ENCODE data around the gene SEMA3D.

Gene SEMA3D

DNA sequence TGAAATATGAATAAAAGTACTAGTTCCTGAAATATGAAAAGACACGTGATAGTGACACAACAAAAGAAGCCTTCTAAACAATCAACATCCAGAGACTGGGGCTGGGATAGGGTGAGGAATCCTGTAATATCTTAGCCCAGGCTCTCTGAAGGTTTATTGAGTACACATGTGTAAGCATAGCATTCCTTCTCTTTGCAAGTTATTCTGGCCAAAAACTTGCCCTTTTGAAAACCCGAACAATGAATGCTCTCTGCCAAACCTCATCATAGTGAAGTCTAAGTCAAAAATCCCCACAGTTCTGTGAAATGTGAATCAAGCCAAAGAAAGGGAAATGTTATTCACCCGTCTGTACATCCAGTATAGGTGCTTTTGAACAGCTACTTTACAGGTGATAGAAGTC is 11.6 kb downstream of the SEMA3D start:
- Histone ChIP-seq H4K8ac (ENCODE audit: low read depth, low read length) (no peak overlapping the region), H3K23ac (ENCODE audit: low read length) (no peak overlapping the region), H2BK5ac (ENCODE audit: low read length) (no peak overlapping the region), H3K27ac (ENCODE audit: low read depth, low read length) (no peak overlapping the region), H3K4me2 (ENCODE audit: low read length) (no peak overlapping the region), H4K5ac (ENCODE audit: low read length) (no peak overlapping the region), H3K79me2 (ENCODE audit: control insufficient read depth, insufficient read depth, low read length) (no peaks in the 10 kb centered on the region), H3K4me1 (ENCODE audit: control insufficient read depth, low read depth, low read length) (no peaks in the 10 kb centered on the region), H3K27me3 (ENCODE audit: insufficient read depth, low read length, poor library complexity) (no peaks in the 10 kb centered on the region), H2BK120ac (ENCODE audit: low read depth, low read length) (no peak overlapping the region), H3K56ac (ENCODE audit: low read length) (no peak overlapping the region), H2BK15ac (replicated peaks; ENCODE audit: low read depth) (no peak overlapping the region), H3K4ac (ENCODE audit: low read depth, low read length) (no peak overlapping the region), H3K9ac (ENCODE audit: low read length) (no peak overlapping the region), H3K36me3 (ENCODE audit: control insufficient read depth, insufficient read depth, low read length) (no peaks in the 10 kb centered on the region), H3K79me1 (ENCODE audit: low read length) (no peaks in the 10 kb centered on the region), H3K18ac (ENCODE audit: low read length) (no peak overlapping the region), H2AK5ac (ENCODE audit: low read length) (no peak overlapping the region), H3K4me3 (ENCODE audit: low read length) (no peak overlapping the region)
- no peak for DNase-seq
- WGBS (ENCODE audit: extremely low coverage, insufficient coverage, low lambda C conversion rate) = no CpG with 5 or more reads among the region's 3 CpGs

DNA sequence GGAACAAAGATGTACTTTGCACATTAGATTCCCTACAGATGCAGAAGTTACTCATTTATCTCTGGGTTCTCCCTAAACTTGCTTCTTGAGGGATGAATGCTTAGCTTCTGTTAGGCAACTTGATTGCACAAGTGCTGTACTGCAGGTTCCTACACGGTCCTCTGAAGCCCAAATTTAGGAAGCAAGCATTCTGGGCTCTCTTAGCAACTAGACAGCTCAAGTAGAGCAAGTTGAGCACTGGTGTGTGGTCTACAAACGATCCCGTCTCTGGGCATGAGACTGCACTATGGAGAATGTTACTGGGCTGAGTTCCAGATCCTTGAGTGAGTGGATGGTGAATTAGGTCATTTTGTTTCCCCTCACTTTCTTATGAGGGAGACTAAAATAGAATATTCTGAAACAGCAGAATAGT is 14.3 kb downstream of the SEMA3D start:
- no peak overlapping the region for H3K4ac ChIP-seq (ENCODE audit: low read depth, low read length)
- no peak overlapping the region for H2BK120ac ChIP-seq (ENCODE audit: low read depth, low read length)
- H3K23ac ChIP-seq (ENCODE audit: low read length) = no peak overlapping the region
- no peak overlapping the region for H3K18ac ChIP-seq (ENCODE audit: low read length)
- no peak overlapping the region for H3K9ac ChIP-seq (ENCODE audit: low read length)
- no peak for DNase-seq
- H4K8ac ChIP-seq (ENCODE audit: low read depth, low read length) = no peak overlapping the region
- H3K4me2 ChIP-seq (ENCODE audit: low read length) = no peak overlapping the region
- no peak overlapping the region for H3K56ac ChIP-seq (ENCODE audit: low read length)
- no peaks in the 10 kb centered on the region for H3K36me3 ChIP-seq (ENCODE audit: control insufficient read depth, insufficient read depth, low read length)
- H3K27ac ChIP-seq (ENCODE audit: low read depth, low read length) = no peak overlapping the region
- no peak overlapping the region for H2BK5ac ChIP-seq (ENCODE audit: low read length)
- no peaks in the 10 kb centered on the region for H3K79me1 ChIP-seq (ENCODE audit: low read length)
- no peaks in the 10 kb centered on the region for H3K4me1 ChIP-seq (ENCODE audit: control insufficient read depth, low read depth, low read length)
- H4K5ac ChIP-seq (ENCODE audit: low read length) = no peak overlapping the region
- no CpG with 5 or more reads among the region's 3 CpGs for WGBS (ENCODE audit: extremely low coverage, insufficient coverage, low lambda C conversion rate)
- no peaks in the 10 kb centered on the region for H3K79me2 ChIP-seq (ENCODE audit: control insufficient read depth, insufficient read depth, low read length)
- H2BK15ac ChIP-seq (replicated peaks; ENCODE audit: low read depth) = no peak overlapping the region
- no peak overlapping the region for H2AK5ac ChIP-seq (ENCODE audit: low read length)
- no peak overlapping the region for H3K4me3 ChIP-seq (ENCODE audit: low read length)
- no peaks in the 10 kb centered on the region for H3K27me3 ChIP-seq (ENCODE audit: insufficient read depth, low read length, poor library complexity)

DNA sequence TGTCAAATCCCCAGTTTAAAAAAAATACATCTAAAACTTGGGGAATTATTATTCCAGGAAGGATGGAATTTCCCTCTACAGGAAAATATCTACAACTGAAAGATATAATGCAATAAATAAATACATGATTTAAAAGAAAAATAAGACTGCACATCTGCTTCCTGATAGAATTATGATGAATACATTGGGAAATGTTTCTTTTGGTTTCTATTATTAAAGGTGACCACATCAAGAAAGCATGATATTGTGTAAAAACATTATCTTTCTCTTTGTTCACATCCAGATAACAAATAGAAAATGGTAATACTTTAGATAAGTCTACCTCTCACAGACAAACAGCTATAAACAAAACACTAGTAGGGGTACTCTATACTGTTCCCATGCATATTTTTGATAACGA is 19.2 kb downstream of the SEMA3D start:
- Histone ChIP-seq H3K4me2 (ENCODE audit: low read length) (no peak overlapping the region), H3K79me1 (ENCODE audit: low read length) (no peaks in the 10 kb centered on the region), H3K27ac (ENCODE audit: low read depth, low read length) (no peak overlapping the region), H3K4me3 (ENCODE audit: low read length) (no peak overlapping the region), H2BK5ac (ENCODE audit: low read length) (no peak overlapping the region), H3K4ac (ENCODE audit: low read depth, low read length) (no peak overlapping the region), H2BK15ac (replicated peaks; ENCODE audit: low read depth) (no peak overlapping the region), H2AK5ac (ENCODE audit: low read length) (no peak overlapping the region), H3K79me2 (ENCODE audit: control insufficient read depth, insufficient read depth, low read length) (no peaks in the 10 kb centered on the region), H3K9ac (ENCODE audit: low read length) (no peak overlapping the region), H3K4me1 (ENCODE audit: control insufficient read depth, low read depth, low read length) (no peaks in the 10 kb centered on the region), H3K18ac (ENCODE audit: low read length) (no peak overlapping the region), H3K27me3 (ENCODE audit: insufficient read depth, low read length, poor library complexity) (no peaks in the 10 kb centered on the region), H4K5ac (ENCODE audit: low read length) (no peak overlapping the region), H3K56ac (ENCODE audit: low read length) (no peak overlapping the region), H4K8ac (ENCODE audit: low read depth, low read length) (no peak overlapping the region), H3K23ac (ENCODE audit: low read length) (no peak overlapping the region), H2BK120ac (ENCODE audit: low read depth, low read length) (no peak overlapping the region), H3K36me3 (ENCODE audit: control insufficient read depth, insufficient read depth, low read length) (no peaks in the 10 kb centered on the region)
- WGBS (ENCODE audit: extremely low coverage, insufficient coverage, low lambda C conversion rate) = no CpG with 5 or more reads among the region's 1 CpG
- DNase-seq = no peak

DNA sequence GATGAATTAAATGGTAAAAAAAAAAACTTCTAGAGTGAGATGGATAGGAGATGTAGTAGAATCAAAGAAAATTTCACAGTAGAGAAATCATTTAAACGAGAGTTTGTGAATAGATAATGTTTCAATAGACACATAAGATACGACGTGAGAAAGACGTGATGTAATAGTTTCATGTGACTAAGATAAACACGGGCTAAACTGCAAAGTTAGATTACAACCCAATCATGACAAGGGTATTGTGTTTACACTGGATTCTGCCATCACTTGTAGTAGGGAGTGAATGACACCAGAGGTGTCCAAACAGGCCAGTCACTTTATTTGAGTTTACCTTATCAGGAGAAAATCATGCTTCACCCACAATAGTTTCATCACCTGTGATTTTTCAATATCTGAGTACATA is 21.6 kb downstream of the SEMA3D start:
- H3K27me3 ChIP-seq (ENCODE audit: insufficient read depth, low read length, poor library complexity) = no peaks in the 10 kb centered on the region
- H3K36me3 ChIP-seq (ENCODE audit: control insufficient read depth, insufficient read depth, low read length) = no peaks in the 10 kb centered on the region
- H2BK5ac ChIP-seq (ENCODE audit: low read length) = no peak overlapping the region
- no peaks in the 10 kb centered on the region for H3K4me1 ChIP-seq (ENCODE audit: control insufficient read depth, low read depth, low read length)
- no peak for DNase-seq
- H3K79me1 ChIP-seq (ENCODE audit: low read length) = no peaks in the 10 kb centered on the region
- H3K79me2 ChIP-seq (ENCODE audit: control insufficient read depth, insufficient read depth, low read length) = no peaks in the 10 kb centered on the region
- H2AK5ac ChIP-seq (ENCODE audit: low read length) = no peak overlapping the region
- H4K8ac ChIP-seq (ENCODE audit: low read depth, low read length) = no peak overlapping the region
- no peak overlapping the region for H2BK15ac ChIP-seq (replicated peaks; ENCODE audit: low read depth)
- H2BK120ac ChIP-seq (ENCODE audit: low read depth, low read length) = no peak overlapping the region
- H3K4me3 ChIP-seq (ENCODE audit: low read length) = no peak overlapping the region
- no peak overlapping the region for H3K56ac ChIP-seq (ENCODE audit: low read length)
- H3K4me2 ChIP-seq (ENCODE audit: low read length) = no peak overlapping the region
- H3K18ac ChIP-seq (ENCODE audit: low read length) = no peak overlapping the region
- 100% methylated on average over 4 of the region's 5 CpGs for WGBS (ENCODE audit: extremely low coverage, insufficient coverage, low lambda C conversion rate)
- H3K4ac ChIP-seq (ENCODE audit: low read depth, low read length) = no peak overlapping the region
- no peak overlapping the region for H3K23ac ChIP-seq (ENCODE audit: low read length)
- H4K5ac ChIP-seq (ENCODE audit: low read length) = no peak overlapping the region
- no peak overlapping the region for H3K9ac ChIP-seq (ENCODE audit: low read length)
- H3K27ac ChIP-seq (ENCODE audit: low read depth, low read length) = no peak overlapping the region

DNA sequence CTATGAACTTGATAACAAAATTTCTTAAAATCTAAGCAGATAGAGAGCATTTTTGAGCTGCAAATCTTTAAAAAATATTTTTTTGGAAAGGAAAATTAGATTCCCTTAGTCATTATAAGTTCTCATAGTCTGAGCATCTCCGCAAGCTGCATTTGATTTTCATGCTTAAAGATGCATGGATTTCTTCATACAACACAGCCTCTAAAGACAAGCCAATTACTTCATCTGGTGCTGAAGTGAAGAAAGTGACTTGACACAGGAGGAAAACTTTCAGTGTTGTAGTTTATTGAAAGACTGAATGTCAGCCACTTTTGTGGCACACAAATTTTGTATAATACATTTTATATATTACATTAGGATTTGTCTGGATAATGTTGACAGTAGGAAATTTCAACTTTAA is 22.5 kb downstream of the SEMA3D start:
- H2BK120ac ChIP-seq (ENCODE audit: low read depth, low read length) = no peak overlapping the region
- no peak overlapping the region for H3K18ac ChIP-seq (ENCODE audit: low read length)
- H3K27ac ChIP-seq (ENCODE audit: low read depth, low read length) = no peak overlapping the region
- no peaks in the 10 kb centered on the region for H3K4me1 ChIP-seq (ENCODE audit: control insufficient read depth, low read depth, low read length)
- H3K4me2 ChIP-seq (ENCODE audit: low read length) = no peak overlapping the region
- H3K9ac ChIP-seq (ENCODE audit: low read length) = no peak overlapping the region
- H2BK15ac ChIP-seq (replicated peaks; ENCODE audit: low read depth) = no peak overlapping the region
- no peak overlapping the region for H3K4ac ChIP-seq (ENCODE audit: low read depth, low read length)
- no peaks in the 10 kb centered on the region for H3K36me3 ChIP-seq (ENCODE audit: control insufficient read depth, insufficient read depth, low read length)
- no peak for DNase-seq
- no peak overlapping the region for H4K5ac ChIP-seq (ENCODE audit: low read length)
- WGBS (ENCODE audit: extremely low coverage, insufficient coverage, low lambda C conversion rate) = no CpG with 5 or more reads among the region's 1 CpG
- no peaks in the 10 kb centered on the region for H3K27me3 ChIP-seq (ENCODE audit: insufficient read depth, low read length, poor library complexity)
- no peak overlapping the region for H2AK5ac ChIP-seq (ENCODE audit: low read length)
- no peak overlapping the region for H3K23ac ChIP-seq (ENCODE audit: low read length)
- H3K56ac ChIP-seq (ENCODE audit: low read length) = no peak overlapping the region
- H4K8ac ChIP-seq (ENCODE audit: low read depth, low read length) = no peak overlapping the region
- H3K4me3 ChIP-seq (ENCODE audit: low read length) = no peak overlapping the region
- no peak overlapping the region for H2BK5ac ChIP-seq (ENCODE audit: low read length)
- no peaks in the 10 kb centered on the region for H3K79me2 ChIP-seq (ENCODE audit: control insufficient read depth, insufficient read depth, low read length)
- H3K79me1 ChIP-seq (ENCODE audit: low read length) = no peaks in the 10 kb centered on the region

DNA sequence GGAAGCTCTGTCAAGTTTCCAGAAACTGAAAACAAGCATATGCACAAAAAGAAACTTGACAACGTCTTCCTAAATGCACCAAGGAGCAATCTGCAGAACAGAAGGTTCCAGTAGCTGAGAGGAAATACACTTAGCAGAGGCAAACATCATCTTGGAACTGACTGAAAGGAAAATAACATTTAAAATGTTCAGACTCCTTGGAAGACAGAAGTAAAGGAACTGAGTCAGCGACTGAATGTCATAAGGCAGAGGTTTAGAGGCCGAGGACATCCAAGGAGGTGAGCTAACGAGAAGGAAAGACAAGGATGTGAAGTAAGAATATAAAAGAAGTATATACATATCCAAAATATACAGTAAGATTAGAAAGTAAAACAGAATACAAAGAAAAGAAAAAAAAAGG is 24.1 kb downstream of the SEMA3D start:
- Histone ChIP-seq H2BK15ac (replicated peaks; ENCODE audit: low read depth) (no peak overlapping the region), H3K79me2 (ENCODE audit: control insufficient read depth, insufficient read depth, low read length) (no peaks in the 10 kb centered on the region), H3K4me1 (ENCODE audit: control insufficient read depth, low read depth, low read length) (no peaks in the 10 kb centered on the region), H2AK5ac (ENCODE audit: low read length) (no peak overlapping the region), H3K18ac (ENCODE audit: low read length) (no peak overlapping the region), H2BK120ac (ENCODE audit: low read depth, low read length) (no peak overlapping the region), H3K27me3 (ENCODE audit: insufficient read depth, low read length, poor library complexity) (no peaks in the 10 kb centered on the region), H3K9ac (ENCODE audit: low read length) (no peak overlapping the region), H3K23ac (ENCODE audit: low read length) (no peak overlapping the region), H3K79me1 (ENCODE audit: low read length) (no peaks in the 10 kb centered on the region), H3K56ac (ENCODE audit: low read length) (no peak overlapping the region), H2BK5ac (ENCODE audit: low read length) (no peak overlapping the region), H3K36me3 (ENCODE audit: control insufficient read depth, insufficient read depth, low read length) (no peaks in the 10 kb centered on the region), H3K4ac (ENCODE audit: low read depth, low read length) (no peak overlapping the region), H3K4me2 (ENCODE audit: low read length) (no peak overlapping the region), H3K4me3 (ENCODE audit: low read length) (no peak overlapping the region), H3K27ac (ENCODE audit: low read depth, low read length) (no peak overlapping the region), H4K5ac (ENCODE audit: low read length) (no peak overlapping the region), H4K8ac (ENCODE audit: low read depth, low read length) (no peak overlapping the region)
- DNase-seq = no peak
- WGBS (ENCODE audit: extremely low coverage, insufficient coverage, low lambda C conversion rate) = no CpG with 5 or more reads among the region's 4 CpGs

All from mesendoderm (in vitro differentiated cells).